Measurements from ENCODE around the gene ZNF136. TPM values are rescaled to one million over a fixed set of nuclear protein-coding genes. Genes with fewer than 3 reads are reported as not detected.

Gene ZNF136
- total RNA-seq = 10 to 100 TPM; 11.0 to 23.1 TPM

- H3K27me3 Mint-ChIP-seq = no peaks in the 10 kb centered on the region
- peak within 1 kb of the TSS; percentile 92 for H3K4me3 Mint-ChIP-seq
- ATAC-seq (replicated peaks) = peak; percentile 99
- peaks cover 16% of the 10 kb centered on the region for H3K4me1 Mint-ChIP-seq
- H3K27ac Mint-ChIP-seq = peak within 1 kb of the TSS; percentile 97
- H3K36me3 Mint-ChIP-seq (ENCODE audit: low read depth) = peaks cover 23% of the 10 kb centered on the region
- H3K9me3 Mint-ChIP-seq = no peaks in the 10 kb centered on the region
These were observed at the start of gene ZNF136 for GRCh38 chr19:12162882-12163806. Gene ZNF136, plus strand, starts transcription at chr19:12163096. Its CDS starts 108 bp downstream, at chr19:12163204.

- ATAC-seq (replicated peaks) = no peak
- Mint-ChIP-seq H3K9me3 (no peaks in the 10 kb centered on the region), H3K36me3 (ENCODE audit: low read depth) (no peaks in the 10 kb centered on the region), H3K27me3 (no peaks in the 10 kb centered on the region), H3K27ac (peak overlapping the region; percentile 23), H3K4me1 (peaks cover 4% of the 10 kb centered on the region), H3K4me3 (peak overlapping the region; percentile 45)
These were observed 49.8 kb upstream of the ZNF136 start for GRCh38 chr19:12113121-12113520.

GRCh38 chr19:12117201-12117970 is 45.5 kb upstream of the ZNF136 start:
- H3K27ac Mint-ChIP-seq = no peak overlapping the region
- no peak overlapping the region for H3K4me3 Mint-ChIP-seq
- ATAC-seq (replicated peaks) = no peak
- no peaks in the 10 kb centered on the region for H3K9me3 Mint-ChIP-seq
- H3K4me1 Mint-ChIP-seq = no peaks in the 10 kb centered on the region
- H3K27me3 Mint-ChIP-seq = no peaks in the 10 kb centered on the region
- no peaks in the 10 kb centered on the region for H3K36me3 Mint-ChIP-seq (ENCODE audit: low read depth)

- ATAC-seq (replicated peaks) = peak; percentile 12
- Mint-ChIP-seq H3K27ac (no peak overlapping the region), H3K36me3 (ENCODE audit: low read depth) (peaks cover 1% of the 10 kb centered on the region), H3K9me3 (peaks cover 7% of the 10 kb centered on the region), H3K4me1 (no peaks in the 10 kb centered on the region), H3K4me3 (no peak overlapping the region), H3K27me3 (no peaks in the 10 kb centered on the region)
These were observed 36.2 kb upstream of the ZNF136 start for GRCh38 chr19:12126707-12127106.

- peaks cover 10% of the 10 kb centered on the region for H3K4me1 Mint-ChIP-seq
- ATAC-seq (replicated peaks) = peak; percentile 19
- H3K4me3 Mint-ChIP-seq = no peak overlapping the region
- H3K27me3 Mint-ChIP-seq = no peaks in the 10 kb centered on the region
- H3K27ac Mint-ChIP-seq = no peak overlapping the region
- peaks cover 15% of the 10 kb centered on the region for H3K9me3 Mint-ChIP-seq
- H3K36me3 Mint-ChIP-seq (ENCODE audit: low read depth) = peaks cover 58% of the 10 kb centered on the region
These were observed 29.8 kb upstream of the ZNF136 start for GRCh38 chr19:12133069-12133468.

GRCh38 chr19:12137221-12137940 is 25.5 kb upstream of the ZNF136 start:
- peaks cover 50% of the 10 kb centered on the region for H3K36me3 Mint-ChIP-seq (ENCODE audit: low read depth)
- H3K4me1 Mint-ChIP-seq = peaks cover 26% of the 10 kb centered on the region
- H3K27me3 Mint-ChIP-seq = no peaks in the 10 kb centered on the region
- H3K9me3 Mint-ChIP-seq = peaks cover 10% of the 10 kb centered on the region
- peak overlapping the region; percentile 39 for H3K4me3 Mint-ChIP-seq
- peak; percentile 37 for ATAC-seq (replicated peaks)
- peak overlapping the region; percentile 18 for H3K27ac Mint-ChIP-seq

GRCh38 chr19:12139269-12139668 is 23.6 kb upstream of the ZNF136 start:
- no peaks in the 10 kb centered on the region for H3K27me3 Mint-ChIP-seq
- peak overlapping the region; percentile 88 for H3K4me3 Mint-ChIP-seq
- H3K27ac Mint-ChIP-seq = no peak overlapping the region
- H3K4me1 Mint-ChIP-seq = peaks cover 26% of the 10 kb centered on the region
- peaks cover 31% of the 10 kb centered on the region for H3K36me3 Mint-ChIP-seq (ENCODE audit: low read depth)
- H3K9me3 Mint-ChIP-seq = no peaks in the 10 kb centered on the region
- no peak for ATAC-seq (replicated peaks)

- peak within 1 kb of the TSS; percentile 40 for H3K27ac Mint-ChIP-seq
- peak; percentile 97 for ATAC-seq (replicated peaks)
- H3K36me3 Mint-ChIP-seq (ENCODE audit: low read depth) = peaks cover 24% of the 10 kb centered on the region
- H3K27me3 Mint-ChIP-seq = no peaks in the 10 kb centered on the region
- H3K4me1 Mint-ChIP-seq = peaks cover 26% of the 10 kb centered on the region
- peak within 1 kb of the TSS; percentile 88 for H3K4me3 Mint-ChIP-seq
- H3K9me3 Mint-ChIP-seq = no peaks in the 10 kb centered on the region
These were observed 22.9 kb upstream of the ZNF136 start, which contains the start of gene ZNF20 for GRCh38 chr19:12139885-12140544. Gene ZNF20, minus strand, starts transcription at chr19:12140350. Its CDS starts 168 bp downstream, at chr19:12140182.

GRCh38 chr19:12140545-12141404 is 22.1 kb upstream of the ZNF136 start:
- peaks cover 7% of the 10 kb centered on the region for H3K9me3 Mint-ChIP-seq
- peaks cover 22% of the 10 kb centered on the region for H3K36me3 Mint-ChIP-seq (ENCODE audit: low read depth)
- H3K4me3 Mint-ChIP-seq = peak overlapping the region; percentile 88
- peak; percentile 64 for ATAC-seq (replicated peaks)
- H3K27ac Mint-ChIP-seq = peak overlapping the region; percentile 40
- H3K27me3 Mint-ChIP-seq = no peaks in the 10 kb centered on the region
- peaks cover 26% of the 10 kb centered on the region for H3K4me1 Mint-ChIP-seq

- Mint-ChIP-seq H3K27me3 (no peaks in the 10 kb centered on the region), H3K36me3 (ENCODE audit: low read depth) (peaks cover 26% of the 10 kb centered on the region), H3K4me3 (peak overlapping the region; percentile 88), H3K27ac (peak overlapping the region; percentile 40), H3K9me3 (peaks cover 12% of the 10 kb centered on the region), H3K4me1 (peaks cover 26% of the 10 kb centered on the region)
- ATAC-seq (replicated peaks) = no peak
These were observed 21.5 kb upstream of the ZNF136 start for GRCh38 chr19:12141405-12141736.

- Mint-ChIP-seq H3K4me3 (no peak overlapping the region), H3K27me3 (no peaks in the 10 kb centered on the region), H3K9me3 (peaks cover 12% of the 10 kb centered on the region), H3K4me1 (peaks cover 10% of the 10 kb centered on the region), H3K36me3 (ENCODE audit: low read depth) (peaks cover 25% of the 10 kb centered on the region), H3K27ac (no peak overlapping the region)
- ATAC-seq (replicated peaks) = no peak
These were observed 17.5 kb upstream of the ZNF136 start for GRCh38 chr19:12145348-12145747.

GRCh38 chr19:12155324-12155860 is 7.5 kb upstream of the ZNF136 start:
- ATAC-seq (replicated peaks) = no peak
- Mint-ChIP-seq H3K9me3 (no peaks in the 10 kb centered on the region), H3K36me3 (ENCODE audit: low read depth) (no peaks in the 10 kb centered on the region), H3K4me1 (no peaks in the 10 kb centered on the region), H3K27me3 (peaks cover 3% of the 10 kb centered on the region), H3K4me3 (peak overlapping the region; percentile 86), H3K27ac (no peak overlapping the region)
